HCT116 (cell line): Measurements from ENCODE around the gene SOX18. TPM values are rescaled to one million over a fixed set of nuclear protein-coding genes. Genes with fewer than 3 reads are reported as not detected.

Experiments
- ATAC-seq: fragments of 200-7000 bp; cut with Tn5 transposase; 2 replicates; pipeline ENCODE4 v1.9.1; 2020; ENCODE audit warnings: mild to moderate bottlenecking, moderate library complexity
- BruUV-seq: library from RNA; stranded (reverse); fragments of 400-500 nt; replicated peaks from 2 replicates; lab custom pipeline; 2021; lab: Mats Ljungman, UMichigan
- CTCF ChIA-PET: fragments of 300-600 bp; sonication (Branson Sonifier 250); formaldehyde crosslinking; loops from one replicate; lab custom pipeline; 2021; ENCODE audit warnings: antibody characterized with exemption; lab: Charles Lee
- POLR2A ChIA-PET: fragments of 300-600, 350-600 bp; sonication (Branson Sonifier 250); formaldehyde crosslinking; loops from one replicate; lab custom pipeline; 2021; ENCODE audit warnings: antibody characterized with exemption; lab: Charles Lee
- RAD21 ChIA-PET, 2 experiments: fragments of 300-600 bp; sonication (Branson Sonifier 250); formaldehyde crosslinking; loops; one replicate each; lab custom pipeline; 2023; ENCODE audit warnings: low total read pairs in 2 of 2; ENCODE audit not compliant: uncharacterized antibody in 2 of 2, unreplicated experiment in 2 of 2, low non-redundant PET in 1 of 2; lab: Charles Lee
- DNase-seq: peaks from one replicate; pipeline ENCODE4 v3.0.0-alpha.2; 2010; ENCODE audit warnings: low read depth, low spot score
- H2AFZ ChIP-seq: fragments of 200-600 bp; shearing (Covaris generic), sonication (generic); 2 replicates; pipeline ENCODE4 v1.6.1; 2017; ENCODE audit warnings: low read depth, mixed run types, mixed read lengths, antibody characterized with exemption, low read length; ENCODE audit not compliant: poor library complexity, severe bottlenecking
- H3K27ac ChIP-seq: 2 replicates; pipeline ENCODE4 v1.5.1; 2012; ENCODE audit warnings: low read depth, low read length
- H3K27me3 ChIP-seq: fragments of 200-600 bp; sonication (generic); 2 replicates; pipeline ENCODE4 v1.6.1; 2016; ENCODE audit warnings: mixed run types, low read length, mixed read lengths; ENCODE audit not compliant: insufficient read depth
- H3K36me3 ChIP-seq, 2 experiments: fragments of 200-500 bp in 1 of 2; fragments of 200-600 bp in 1 of 2; sonication (Bioruptor generic) in 1 of 2; sonication (generic) in 1 of 2; 2 replicates each; pipeline versions ENCODE4 v1.5.1 to v1.6.1; 2014 to 2016; ENCODE audit warnings: low read length in 2 of 2, inconsistent platforms in 1 of 2, mixed read lengths in 1 of 2, mixed run types in 1 of 2; ENCODE audit not compliant: insufficient read depth in 2 of 2, control insufficient read depth in 1 of 2
- H3K4me1 ChIP-seq, 2 experiments: fragments of 200-600 bp in 1 of 2; sonication (generic) in 1 of 2; 2 replicates each; pipeline versions ENCODE4 v1.5.1 to v1.6.1; 2012 to 2017; ENCODE audit warnings: low read length in 2 of 2, inconsistent platforms in 1 of 2, mild to moderate bottlenecking in 1 of 2, mixed read lengths in 1 of 2, mixed run types in 1 of 2, moderate library complexity in 1 of 2; ENCODE audit not compliant: insufficient read depth in 2 of 2, control insufficient read depth in 1 of 2
- H3K4me2 ChIP-seq: fragments of 200-600 bp; sonication (generic); 2 replicates; pipeline ENCODE4 v1.6.1; 2017; ENCODE audit warnings: mixed run types, low read length, mixed read lengths
- H3K4me3 ChIP-seq, 2 experiments: fragments of 200-600 bp in 1 of 2; sonication (generic) in 1 of 2; replicated peaks in 1 of 2; 2 replicates each; pipeline ENCODE4 v1.5.1; 2011 to 2016; ENCODE audit warnings: low read length in 2 of 2, control low read depth in 1 of 2, low read depth in 1 of 2, mild to moderate bottlenecking in 1 of 2, mixed read lengths in 1 of 2, mixed run types in 1 of 2
- H3K79me2 ChIP-seq: fragments of 200-600 bp; sonication (generic); 2 replicates; pipeline ENCODE4 v1.6.1; 2017; ENCODE audit warnings: mild to moderate bottlenecking, mixed run types, low read length, moderate library complexity, mixed read lengths; ENCODE audit not compliant: insufficient read depth
- H3K9ac ChIP-seq: fragments of 200-600 bp; sonication (generic); 2 replicates; pipeline ENCODE4 v1.6.1; 2016; ENCODE audit warnings: low read length, mixed read lengths
- H3K9me2 ChIP-seq: fragments of 200-600 bp; sonication (generic), shearing (Covaris generic); 2 replicates; pipeline ENCODE4 v1.6.1; 2017; ENCODE audit warnings: mixed run types, mild to moderate bottlenecking, moderate library complexity; ENCODE audit not compliant: insufficient read depth
- H3K9me3 ChIP-seq, 2 experiments: fragments of 200-500 bp in 1 of 2; fragments of 200-600 bp in 1 of 2; sonication (Bioruptor generic) in 1 of 2; sonication (generic) in 1 of 2; 2 replicates each; pipeline ENCODE4 v1.6.1; 2014 to 2017; ENCODE audit warnings: low read length in 2 of 2, mixed read lengths in 2 of 2, inconsistent platforms in 1 of 2, low read depth in 1 of 2, mild to moderate bottlenecking in 1 of 2, mixed run types in 1 of 2, moderate library complexity in 1 of 2; ENCODE audit not compliant: control insufficient read depth in 1 of 2, insufficient read depth in 1 of 2
- H4K20me1 ChIP-seq: fragments of 200-600 bp; sonication (generic), shearing (Covaris generic); 2 replicates; pipeline ENCODE4 v1.6.1; 2017; ENCODE audit warnings: mixed run types, mild to moderate bottlenecking, moderate library complexity; ENCODE audit not compliant: insufficient read depth
- CBX3 ChIP-seq: IDR thresholded peaks from 2 replicates; pipeline ENCODE4 v1.6.1; 2012; ENCODE audit warnings: low read depth
- EGR1 ChIP-seq: IDR thresholded peaks from 2 replicates; pipeline ENCODE4 v1.6.1; 2012; ENCODE audit warnings: low read depth
- ELF1 ChIP-seq: IDR thresholded peaks from 2 replicates; pipeline ENCODE4 v1.6.1; 2012; ENCODE audit warnings: low read depth, borderline replicate concordance
- EZH2phosphoT487 ChIP-seq: fragments of 200-600 bp; IDR thresholded peaks from 2 replicates; pipeline ENCODE4 v1.6.1; 2018; ENCODE audit warnings: antibody characterized with exemption, borderline replicate concordance
- POLR2A ChIP-seq: IDR thresholded peaks from 2 replicates; pipeline ENCODE4 v1.7.0; 2011; ENCODE audit warnings: borderline replicate concordance; ENCODE audit not compliant: insufficient read depth, insufficient read length; ENCODE audit errors: extremely low read depth
- RAD21 ChIP-seq: IDR thresholded peaks from 2 replicates; pipeline ENCODE4 v1.6.1; 2012; ENCODE audit warnings: low read depth, mild to moderate bottlenecking
- SIN3A ChIP-seq: IDR thresholded peaks from 2 replicates; pipeline ENCODE4 v1.6.1; 2012; ENCODE audit warnings: low read depth
- SRF ChIP-seq: IDR thresholded peaks from 2 replicates; pipeline ENCODE4 v1.6.1; 2012; ENCODE audit warnings: low read depth
- YY1 ChIP-seq: IDR thresholded peaks from 2 replicates; pipeline ENCODE4 v1.6.1; 2011; ENCODE audit warnings: low read length, low read depth, moderate library complexity, mild to moderate bottlenecking; ENCODE audit not compliant: insufficient replicate concordance; ENCODE audit errors: extremely low read depth
- ZFX ChIP-seq: fragments of 450-650 bp; IDR thresholded peaks from 2 replicates; pipeline ENCODE4 v1.6.1; 2017
- intact Hi-C: fragments of 100-400 bp; cut with micrococcal nuclease; formaldehyde crosslinking; loops from 2 replicates; pipeline ENCODE4 v1.10.0; 2022
- total RNA-seq: library from RNA; stranded (reverse); gene quantifications from one replicate; pipeline ENCODE4 v1.2.1, GENCODE V29; 2021; ENCODE audit not compliant: unreplicated experiment

SOX18 gene
- total RNA-seq, 1 experiment from 2014 or later = 3.3 TPM

GRCh38 chr20:64096535-64096934, 47.1 kb upstream of the SOX18 start:
- no peak for ATAC-seq
- ChIA-PET POLR2A (no interaction called here), CTCF (no interaction called here), RAD21 (no interaction called here)
- no peak overlapping the region for H3K9ac ChIP-seq
- H3K9me2 ChIP-seq = no peaks in the 10 kb centered on the region
- H3K27ac ChIP-seq = no peak overlapping the region
- TF ChIP-seq EZH2phosphoT487 (no peak), SRF (no peak), SIN3A (no peak), ELF1 (no peak), YY1 (no peak)
- no peaks in the 10 kb centered on the region for H3K79me2 ChIP-seq
- no peaks in the 10 kb centered on the region for H4K20me1 ChIP-seq
- no peak for DNase-seq
- H3K27me3 ChIP-seq = no peaks in the 10 kb centered on the region
- no peak overlapping the region for H3K4me2 ChIP-seq
- no peak overlapping the region for H2AFZ ChIP-seq
- BruUV-seq = no TSS peak
- H3K9me3 ChIP-seq = no peaks in the 10 kb centered on the region
- peaks cover under 1 to 1% of the 10 kb centered on the region in 2 experiments; a peak in 2 of 4 replicates for H3K4me1 ChIP-seq
- no peak overlapping the region for H3K4me3 ChIP-seq
- intact Hi-C loops = no loop called here
- H3K36me3 ChIP-seq = no peaks in the 10 kb centered on the region

DNA sequence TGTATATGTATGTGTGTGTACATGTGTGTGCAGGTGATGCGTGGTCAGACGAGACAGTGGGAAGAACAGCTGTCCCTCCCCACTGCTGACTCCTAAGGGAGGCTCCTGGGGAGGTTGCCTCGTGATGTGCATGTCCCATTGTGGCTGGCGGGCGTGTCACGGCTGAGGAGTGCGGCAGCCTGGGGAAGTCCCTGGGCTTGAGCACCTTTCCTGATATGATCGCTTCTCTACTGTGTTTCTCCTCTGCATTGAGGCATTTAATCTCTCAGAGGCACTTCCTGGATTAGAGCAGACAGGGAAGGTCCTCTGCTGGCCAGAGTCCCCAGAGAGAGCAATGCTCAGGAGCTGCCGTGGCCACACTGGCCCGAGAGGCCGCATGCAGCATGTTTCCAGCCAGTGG, 46.5 kb upstream of the SOX18 start:
- no peaks in the 10 kb centered on the region for H3K79me2 ChIP-seq
- intact Hi-C loops = no loop called here
- no peak overlapping the region for H3K4me3 ChIP-seq
- no peak for DNase-seq
- BruUV-seq = no TSS peak
- no peak for ATAC-seq
- no peak overlapping the region for H3K27ac ChIP-seq
- POLR2A ChIA-PET = no interaction called here
- no peak overlapping the region for H2AFZ ChIP-seq
- H3K4me2 ChIP-seq = no peak overlapping the region
- RAD21 ChIA-PET = no interaction called here
- H3K4me1 ChIP-seq = no peaks in the 10 kb centered on the region
- no peaks in the 10 kb centered on the region for H3K36me3 ChIP-seq
- no peaks in the 10 kb centered on the region for H3K9me3 ChIP-seq
- no peak overlapping the region for H3K9ac ChIP-seq
- H3K9me2 ChIP-seq = no peaks in the 10 kb centered on the region
- H4K20me1 ChIP-seq = no peaks in the 10 kb centered on the region
- TF ChIP-seq POLR2A = no peak
- TF ChIP-seq RAD21 = no peak
- no peak for TF ChIP-seq YY1
- no peak for TF ChIP-seq EGR1
- TF ChIP-seq ZFX = no peak
- no peak for TF ChIP-seq ELF1
- no peak for TF ChIP-seq CBX3
- TF ChIP-seq EZH2phosphoT487 = no peak
- TF ChIP-seq, all 23 proteins: peak for 0
- CTCF ChIA-PET = no interaction called here
- H3K27me3 ChIP-seq = no peaks in the 10 kb centered on the region
